DMS114 treated with DMSO at 0.1 percent for 48 hours (cell line): Measurements from ENCODE around the gene NRP1.

Experiments
- DNase-seq: peaks from one replicate; lab custom pipeline; 2025; ENCODE audit not compliant: unreplicated experiment; lab: John Stamatoyannopoulos, UW

NRP1 gene

GRCh38 chr10:33293531-33294170 lies 40.8 kb downstream of the NRP1 start:
- no peak for DNase-seq

- no peak for DNase-seq
These were observed 41.4 kb downstream of the NRP1 start for GRCh38 chr10:33293076-33293475.

GRCh38 chr10:33291053-33291592 lies 43.3 kb downstream of the NRP1 start:
- DNase-seq: no peak

- DNase-seq: no peak
These were observed 44.0 kb downstream of the NRP1 start for GRCh38 chr10:33290321-33291052.

- DNase-seq: no peak
These were observed 44.7 kb downstream of the NRP1 start for GRCh38 chr10:33289776-33290175.

GRCh38 chr10:33288127-33288526 lies 46.3 kb downstream of the NRP1 start:
- DNase-seq: no peak

- DNase-seq: no peak
These were observed 47.4 kb downstream of the NRP1 start for GRCh38 chr10:33287112-33287511.

GRCh38 chr10:33286157-33286934 lies 48.1 kb downstream of the NRP1 start:
- DNase-seq: no peak

GRCh38 chr10:33284945-33285344 lies 49.5 kb downstream of the NRP1 start:
- DNase-seq: no peak

- no peak for DNase-seq
These were observed 54.5 kb downstream of the NRP1 start for GRCh38 chr10:33279811-33280602.

GRCh38 chr10:33279276-33279675 lies 55.2 kb downstream of the NRP1 start:
- no peak for DNase-seq

- DNase-seq: no peak
These were observed 56.3 kb downstream of the NRP1 start for GRCh38 chr10:33278198-33278597.

- DNase-seq: no peak
These were observed 57.3 kb downstream of the NRP1 start for GRCh38 chr10:33277135-33277536.

GRCh38 chr10:33276282-33276923 lies 58.1 kb downstream of the NRP1 start:
- no peak for DNase-seq

- DNase-seq: no peak
These were observed 60.2 kb downstream of the NRP1 start for GRCh38 chr10:33274096-33274785.

- DNase-seq: no peak
These were observed 61.0 kb downstream of the NRP1 start for GRCh38 chr10:33273295-33274002.

- no peak for DNase-seq
These were observed 61.8 kb downstream of the NRP1 start for GRCh38 chr10:33272635-33273034.

GRCh38 chr10:33271969-33272583 lies 62.4 kb downstream of the NRP1 start:
- no peak for DNase-seq

- no peak for DNase-seq
These were observed 63.5 kb downstream of the NRP1 start for GRCh38 chr10:33270971-33271370.
